K562 (cell line): ENCODE measurements around the gene NAP1L4. TPM values are rescaled to one million over a fixed set of nuclear protein-coding genes. Genes with fewer than 3 reads are reported as not detected.

Experiments
- ATAC-seq: fragments of 200-7000 bp; cut with Tn5 transposase; 3 replicates; pipeline ENCODE4 v1.9.1; 2020; ENCODE audit warnings: moderate library complexity
- BruUV-seq: library from RNA; stranded (reverse); fragments of 400-500 nt; replicated peaks from 2 replicates; lab custom pipeline; 2021; lab: Mats Ljungman, UMichigan
- CTCF ChIA-PET: fragments of 300-600 bp; formaldehyde crosslinking; extraction: SDS; loops from one replicate; lab custom pipeline; 2021; ENCODE audit warnings: low intra/inter-chr PET ratio; lab: Yijun Ruan, JAX
- POLR2A ChIA-PET: fragments of 300-600, 350-650 bp; sonication (Branson Sonifier 250); formaldehyde crosslinking; extraction: SDS; loops from one replicate; lab custom pipeline; 2021; ENCODE audit warnings: antibody characterized with exemption, inconsistent platforms; lab: Yijun Ruan, JAX
- DNase-seq, 4 experiments: peaks; one replicate each; pipeline versions ENCODE4 v3.0.0 to v3.0.0-alpha.2; 2011 to 2018; ENCODE audit warnings: low spot score in 3 of 4, mixed read lengths in 3 of 4; ENCODE audit errors: extremely low read depth in 1 of 4
- FAIRE-seq: peaks from 2 replicates; lab custom pipeline; 2011; peaks lifted over from hg19 to GRCh38; lab: Jason Lieb, UNC
- H2AFZ ChIP-seq: 2 replicates; pipeline ENCODE4 v1.6.0; 2011; ENCODE audit warnings: low read depth, low read length, control low read depth, inconsistent platforms
- H3K27ac ChIP-seq: fragments of 200-600 bp; 3 replicates; pipeline ENCODE4 v1.8.0; 2011; ENCODE audit warnings: low read depth, mild to moderate bottlenecking, control low read depth, inconsistent platforms, low read length, moderate library complexity, mixed read lengths; ENCODE audit errors: extremely low read depth
- H3K27me3 ChIP-seq, 2 experiments: fragments of 300-600 bp in 1 of 2; 2 replicates in 1 of 2; 3 replicates in 1 of 2; pipeline versions ENCODE4 v1.6.0 to v1.8.0; 2011; ENCODE audit warnings: inconsistent platforms in 2 of 2, low read length in 2 of 2, mild to moderate bottlenecking in 1 of 2, mixed read lengths in 1 of 2, moderate library complexity in 1 of 2; ENCODE audit not compliant: control insufficient read depth in 2 of 2, insufficient read depth in 2 of 2
- H3K36me3 ChIP-seq: fragments of 300-600 bp; 3 replicates; pipeline ENCODE4 v1.8.0; 2011; ENCODE audit warnings: mild to moderate bottlenecking, low read length, inconsistent platforms; ENCODE audit not compliant: control insufficient read depth, insufficient read depth
- H3K4me1 ChIP-seq, 2 experiments: fragments of 200-600 bp in 1 of 2; replicated peaks in 1 of 2; 2 replicates in 1 of 2; 3 replicates in 1 of 2; pipeline versions ENCODE4 v1.5.1 to v1.8.0; 2011; ENCODE audit warnings: inconsistent platforms in 2 of 2, low read length in 2 of 2, mild to moderate bottlenecking in 1 of 2, mixed read lengths in 1 of 2, moderate library complexity in 1 of 2; ENCODE audit not compliant: control insufficient read depth in 2 of 2, insufficient read depth in 2 of 2
- H3K4me2 ChIP-seq: 2 replicates; pipeline ENCODE4 v1.6.1; 2011; ENCODE audit warnings: low read length, control low read depth, inconsistent platforms, mixed read lengths; ENCODE audit not compliant: insufficient read depth
- H3K4me3 ChIP-seq: fragments of 200-600 bp; sonication (generic), shearing (Covaris generic); 2 replicates; pipeline ENCODE4 v1.5.1; 2016; ENCODE audit warnings: control low read depth, inconsistent platforms
- H3K79me2 ChIP-seq: fragments of 200-600 bp; 3 replicates; pipeline ENCODE4 v1.8.0; 2011; ENCODE audit warnings: low read length, inconsistent platforms; ENCODE audit not compliant: control insufficient read depth, insufficient read depth
- H3K9ac ChIP-seq, 2 experiments: 2 replicates each; pipeline versions ENCODE4 v1.6.0 to v1.6.1; 2011; ENCODE audit warnings: low read depth in 2 of 2, low read length in 2 of 2, control low read depth in 1 of 2, inconsistent platforms in 1 of 2, mild to moderate bottlenecking in 1 of 2, mixed read lengths in 1 of 2; ENCODE audit not compliant: insufficient read depth in 1 of 2
- H3K9me1 ChIP-seq: one replicate; pipeline ENCODE4 v1.6.0; 2011; ENCODE audit warnings: inconsistent platforms, mild to moderate bottlenecking, low read length, moderate library complexity; ENCODE audit not compliant: control insufficient read depth, insufficient read depth
- H3K9me3 ChIP-seq: replicated peaks from 2 replicates; pipeline ENCODE4 v1.5.1; 2011; ENCODE audit warnings: low read depth, low read length, inconsistent platforms; ENCODE audit not compliant: control insufficient read depth, insufficient read depth
- H4K20me1 ChIP-seq: replicated peaks from 2 replicates; pipeline ENCODE4 v1.6.1; 2011; ENCODE audit warnings: low read length, inconsistent platforms, mixed read lengths; ENCODE audit not compliant: control insufficient read depth, insufficient read depth
- BRCA1 ChIP-seq, 2 experiments: fragments of 450-650 bp in 1 of 2; sonication (generic) in 1 of 2; formaldehyde crosslinking in 1 of 2; IDR thresholded peaks; 2 replicates each; pipeline versions ENCODE4 v1.5.0 to v1.6.1; 2017 to 2020; ENCODE audit warnings: mild to moderate bottlenecking in 1 of 2, missing genetic modification reagents in 1 of 2
- FOXK2 ChIP-seq, 2 experiments: fragments of 450-650 bp; IDR thresholded peaks in 1 of 2; conservative IDR thresholded peaks in 1 of 2; 2 replicates each; pipeline ENCODE4 v1.6.1; 2016; ENCODE audit warnings: low read depth in 2 of 2, mild to moderate bottlenecking in 1 of 2
- HNRNPH1 ChIP-seq: fragments of 200-400 bp; formaldehyde crosslinking; optimal IDR thresholded peaks from 2 replicates; pipeline ENCODE3; 2017; ENCODE audit warnings: low read depth, mild to moderate bottlenecking, low read length, moderate library complexity
- MAX ChIP-seq: sonication (generic); formaldehyde crosslinking; IDR thresholded peaks from 2 replicates; pipeline ENCODE4 v1.9.0; 2022; ENCODE audit warnings: mild to moderate bottlenecking, missing genetic modification reagents
- NCOA6 ChIP-seq: fragments of 450-650 bp; IDR thresholded peaks from 2 replicates; pipeline ENCODE4 v1.6.1; 2017; ENCODE audit warnings: mild to moderate bottlenecking
- RAD21 ChIP-seq, 2 experiments: fragments of 250-450 bp in 1 of 2; fragments of 450-650 bp in 1 of 2; sonication (Bioruptor Pico) in 1 of 2; formaldehyde crosslinking in 1 of 2; IDR thresholded peaks in 1 of 2; conservative IDR thresholded peaks in 1 of 2; 2 replicates each; pipeline versions ENCODE4 v1.4.0 to v1.8.0; 2020 to 2022; ENCODE audit warnings: mild to moderate bottlenecking in 2 of 2, moderate library complexity in 1 of 2
- RFX1 ChIP-seq: fragments of 450-650 bp; IDR thresholded peaks from 2 replicates; pipeline ENCODE4 v1.6.1; 2016; ENCODE audit warnings: mild to moderate bottlenecking, moderate library complexity
- SIRT6 ChIP-seq: IDR thresholded peaks from one replicate; pipeline ENCODE4 v1.6.1; 2012; ENCODE audit warnings: low read depth, mild to moderate bottlenecking, control low read depth, inconsistent platforms, low read length, moderate library complexity
- ZFP30 ChIP-seq: fragments of 250-450 bp; sonication (Bioruptor Pico); IDR thresholded peaks from 2 replicates; pipeline ENCODE4 v1.8.0; 2022; ENCODE audit warnings: moderate library complexity, mild to moderate bottlenecking, inconsistent platforms, borderline replicate concordance
- ZNF3 ChIP-seq: fragments of 250-450 bp; sonication (Bioruptor Pico); IDR thresholded peaks from 2 replicates; pipeline ENCODE4 v1.5.0; 2021; ENCODE audit warnings: mild to moderate bottlenecking, moderate library complexity
- ZNF324 ChIP-seq: fragments of 250-450 bp; sonication (Bioruptor Pico); IDR thresholded peaks from 2 replicates; pipeline ENCODE4 v1.4.0; 2020; ENCODE audit warnings: mild to moderate bottlenecking
- ZNF436 ChIP-seq: fragments of 250-450, 450-650 bp; sonication (Bioruptor Pico); formaldehyde crosslinking; IDR thresholded peaks from 2 replicates; pipeline ENCODE4 v1.7.0; 2020; ENCODE audit warnings: mild to moderate bottlenecking
- ZNF449 ChIP-seq: fragments of 250-450 bp; sonication (Bioruptor Pico); IDR thresholded peaks from 2 replicates; pipeline ENCODE4 v1.8.0; 2022; ENCODE audit warnings: moderate library complexity, mild to moderate bottlenecking, inconsistent platforms
- WGBS: fragments of 100-300 bp; shearing (Covaris generic); methylation state at CpG from one replicate; pipeline ENCODE4 v1.1.6; 2016; ENCODE audit warnings: low coverage, mixed read lengths; ENCODE audit not compliant: insufficient coverage; ENCODE audit errors: missing lambda C conversion rate; 5-methylcytosine and 5-hydroxymethylcytosine counted together
- in situ Hi-C: fragments of 300-500 bp; cut with MboI; formaldehyde crosslinking; loops from 4 replicates; pipeline ENCODE4 v1.15.0; 2018; ENCODE audit warnings: inconsistent platforms, mixed read lengths
- intact Hi-C: fragments of 100-400 bp; cut with micrococcal nuclease; formaldehyde crosslinking; loops from 2 replicates; pipeline ENCODE4 v1.14.2; 2022
- polyA plus RNA-seq, 8 experiments: library from polyadenylated mRNA; depleted of rRNA in 4 of 8; stranded (reverse) in 5 of 8; unstranded in 3 of 8; fragments of >200 nt; fragmentation: Nextera tagmentation in 2 of 8; fragmentation: Illumina TruSeq in 1 of 8; extraction: Ambion mirVana in 2 of 8; extraction: Trizol in 1 of 8; gene quantifications; 2 replicates each; pipeline versions ENCODE4 v1.2.1 to v1.2.3, GENCODE V29; 2011 to 2014; ENCODE audit warnings: inconsistent platforms in 1 of 8, missing spikeins in 1 of 8
- total RNA-seq, 7 experiments: library from RNA; depleted of rRNA in 6 of 7; stranded (reverse); fragments of >200 nt in 6 of 7; fragmentation: Illumina TruSeq in 2 of 7; extraction: Trizol in 2 of 7; gene quantifications; 2 replicates each; pipeline versions ENCODE4 v1.2.1 to v1.2.3, GENCODE V29; 2011 to 2021; ENCODE audit warnings: low replicate concordance in 1 of 7
- TF ChIP-seq, protein P1 (sequence below): fragments of 450-650 bp; IDR thresholded peaks from 2 replicates; pipeline ENCODE4 v1.6.1; 2016
- TF ChIP-seq, protein P2 (sequence below), 2 experiments: fragments of 450-650 bp in 1 of 2; IDR thresholded peaks; 2 replicates each; pipeline ENCODE4 v1.6.1; 2011 to 2017; ENCODE audit warnings: low read depth in 2 of 2, antibody characterized with exemption in 1 of 2, borderline replicate concordance in 1 of 2, low read length in 1 of 2, mild to moderate bottlenecking in 1 of 2, mixed read lengths in 1 of 2; ENCODE audit not compliant: control insufficient read depth in 1 of 2

The NAP1L4 gene
- total and polyA plus RNA-seq, 9 of the 15 experiments (the other 6 are each of a cell fraction or from before 2014, with no cell fraction given): 34.1 to 237 (median 179) TPM

DNA sequence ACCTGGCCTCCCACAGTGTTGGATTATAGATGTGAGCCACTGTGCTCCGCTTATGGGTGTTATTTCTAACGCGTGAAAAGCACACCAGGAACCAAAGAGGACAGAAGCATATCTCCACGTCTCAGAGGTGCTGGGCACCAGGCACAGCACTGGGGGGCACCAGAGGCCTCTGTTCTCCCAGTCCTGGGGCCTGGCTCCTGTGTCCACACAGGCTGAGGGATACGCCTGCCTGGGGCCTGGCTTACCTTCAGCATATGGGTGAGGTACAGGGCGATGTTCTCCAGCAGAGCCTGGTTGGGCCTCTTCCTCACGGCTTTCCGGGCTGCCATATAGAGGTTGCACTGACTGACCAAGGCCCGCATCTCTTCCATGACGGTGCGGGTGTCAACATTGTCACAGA lies 24.7 kb upstream of the NAP1L4 start:
- 95% methylated on average over 11 of the region's 11 CpGs for whole genome bisulfite sequencing
- Histone ChIP-seq H3K4me3 (no peak overlapping the region), H3K9me3 (no peaks in the 10 kb centered on the region), H3K4me1 (peaks cover 0 to 3% of the 10 kb centered on the region in 2 experiments; a peak in 1 of 5 replicates), H3K9me1 (no peaks in the 10 kb centered on the region), H3K4me2 (no peak overlapping the region), H3K79me2 (no peaks in the 10 kb centered on the region), H2AFZ (no peak overlapping the region), H3K27ac (no peak overlapping the region), H3K9ac (no peak overlapping the region), H3K36me3 (peaks cover 78% of the 10 kb centered on the region), H4K20me1 (peaks cover 7% of the 10 kb centered on the region; the same call in 1 of the 2 replicates), H3K27me3 (no peaks in the 10 kb centered on the region)
- no TSS peak for BruUV-seq
- POLR2A ChIA-PET: no interaction called here
- FAIRE-seq (no peak), DNase-seq (no peak), ATAC-seq (no peak)
- in situ Hi-C loops: no loop called here
- intact Hi-C loops: no loop called here
- no peak for TF ChIP-seq ZNF324
- TF ChIP-seq NCOA6: no peak
- TF ChIP-seq, protein P1, sequence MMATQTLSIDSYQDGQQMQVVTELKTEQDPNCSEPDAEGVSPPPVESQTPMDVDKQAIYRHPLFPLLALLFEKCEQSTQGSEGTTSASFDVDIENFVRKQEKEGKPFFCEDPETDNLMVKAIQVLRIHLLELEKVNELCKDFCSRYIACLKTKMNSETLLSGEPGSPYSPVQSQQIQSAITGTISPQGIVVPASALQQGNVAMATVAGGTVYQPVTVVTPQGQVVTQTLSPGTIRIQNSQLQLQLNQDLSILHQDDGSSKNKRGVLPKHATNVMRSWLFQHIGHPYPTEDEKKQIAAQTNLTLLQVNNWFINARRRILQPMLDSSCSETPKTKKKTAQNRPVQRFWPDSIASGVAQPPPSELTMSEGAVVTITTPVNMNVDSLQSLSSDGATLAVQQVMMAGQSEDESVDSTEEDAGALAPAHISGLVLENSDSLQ: no peak
- no peak for TF ChIP-seq ZNF3 (CRISPR knock-in tag)
- no peak for TF ChIP-seq MAX (CRISPR knock-in tag)
- TF ChIP-seq, protein P2, sequence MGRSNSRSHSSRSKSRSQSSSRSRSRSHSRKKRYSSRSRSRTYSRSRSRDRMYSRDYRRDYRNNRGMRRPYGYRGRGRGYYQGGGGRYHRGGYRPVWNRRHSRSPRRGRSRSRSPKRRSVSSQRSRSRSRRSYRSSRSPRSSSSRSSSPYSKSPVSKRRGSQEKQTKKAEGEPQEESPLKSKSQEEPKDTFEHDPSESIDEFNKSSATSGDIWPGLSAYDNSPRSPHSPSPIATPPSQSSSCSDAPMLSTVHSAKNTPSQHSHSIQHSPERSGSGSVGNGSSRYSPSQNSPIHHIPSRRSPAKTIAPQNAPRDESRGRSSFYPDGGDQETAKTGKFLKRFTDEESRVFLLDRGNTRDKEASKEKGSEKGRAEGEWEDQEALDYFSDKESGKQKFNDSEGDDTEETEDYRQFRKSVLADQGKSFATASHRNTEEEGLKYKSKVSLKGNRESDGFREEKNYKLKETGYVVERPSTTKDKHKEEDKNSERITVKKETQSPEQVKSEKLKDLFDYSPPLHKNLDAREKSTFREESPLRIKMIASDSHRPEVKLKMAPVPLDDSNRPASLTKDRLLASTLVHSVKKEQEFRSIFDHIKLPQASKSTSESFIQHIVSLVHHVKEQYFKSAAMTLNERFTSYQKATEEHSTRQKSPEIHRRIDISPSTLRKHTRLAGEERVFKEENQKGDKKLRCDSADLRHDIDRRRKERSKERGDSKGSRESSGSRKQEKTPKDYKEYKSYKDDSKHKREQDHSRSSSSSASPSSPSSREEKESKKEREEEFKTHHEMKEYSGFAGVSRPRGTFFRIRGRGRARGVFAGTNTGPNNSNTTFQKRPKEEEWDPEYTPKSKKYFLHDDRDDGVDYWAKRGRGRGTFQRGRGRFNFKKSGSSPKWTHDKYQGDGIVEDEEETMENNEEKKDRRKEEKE (IDR thresholded peaks at IDR 0.05; ENCODE audit: borderline replicate concordance in 1 of 2, control insufficient read depth in 1 of 2, low read depth in 2 of 2, low read length in 1 of 2): no peak
- no peak for TF ChIP-seq ZNF449
- no peak for TF ChIP-seq RFX1
- no peak for TF ChIP-seq HNRNPH1
- no peak for TF ChIP-seq RAD21 (CRISPR knock-in tag; conservative IDR thresholded peaks at IDR 0.05 in 1 of 2, IDR thresholded peaks at IDR 0.05 in 1 of 2)
- TF ChIP-seq FOXK2 (conservative IDR thresholded peaks at IDR 0.05 in 1 of 2, IDR thresholded peaks at IDR 0.05 in 1 of 2; ENCODE audit: low read depth in 2 of 2): no peak
- TF ChIP-seq ZFP30 (CRISPR knock-in tag): no peak
- no peak for TF ChIP-seq SIRT6
- no peak for TF ChIP-seq ZNF436 (CRISPR knock-in tag)
- no peak for TF ChIP-seq BRCA1 (IDR thresholded peaks at IDR 0.05)
- no peak for TF ChIP-seq BRCA1 (CRISPR knock-in tag; IDR thresholded peaks at IDR 0.05)
- CTCF ChIA-PET: interaction anchor here (0.6 kb wide), 1 partner anchor 75 kb away, joined by 3 read pairs; no protein-coding TSS in a partner anchor
